HFFc6 (cell line): Measurements from ENCODE around the gene GTF2I. TPM values are rescaled to one million over a fixed set of nuclear protein-coding genes. Genes with fewer than 3 reads are reported as not detected.

Source experiments
- total RNA-seq, 6 experiments: library from RNA; stranded (reverse); fragmentation: NEBNext Ultra II Directional; extraction: Animal tissue kit (Norgen Biotek cat#: 25700); gene quantifications; 2 replicates in 1 of 6; 3 replicates in 5 of 6; pipeline ENCODE4 v1.2.3, GENCODE V29; 2021

Gene GTF2I
- total RNA-seq, 6 experiments from 2014 or later, result 139 to 152 (median 151) TPM

Other genes starting within 250 kb of the GTF2I start
- gene GTF2IRD1, start 203.8 kb upstream of the GTF2I start, total RNA-seq, result 10 to 100 TPM; 19.7 to 24.6 (median 22.4) TPM
- gene NCF1, start 116.3 kb downstream of the GTF2I start, total RNA-seq, result not detected
- gene GTF2IRD2, start 193.9 kb downstream of the GTF2I start, total RNA-seq, result 1 to 10 TPM; 5.1 to 9.3 (median 6.8) TPM